Calu3 (cell line): ENCODE data around the gene SCAMP4. TPM values are rescaled to one million over a fixed set of nuclear protein-coding genes. Genes with fewer than 3 reads are reported as not detected.

Experiments
- BruUV-seq: library from RNA; stranded (reverse); fragments of 400-500 nt; replicated peaks from 2 replicates; lab custom pipeline; 2021; lab: Mats Ljungman, UMichigan
- CTCF ChIA-PET: fragments of 300-600 bp; sonication (Branson Sonifier 250); formaldehyde crosslinking; loops from one replicate; lab custom pipeline; 2022; ENCODE audit warnings: antibody characterized with exemption; lab: Charles Lee
- DNase-seq: peaks from one replicate; pipeline ENCODE4 v3.0.0; 2022
- H3K27ac Mint-ChIP-seq: one replicate; pipeline ENCODE4 v1.8.0; 2022; ENCODE audit warnings: mixed read lengths; ENCODE audit not compliant: unreplicated experiment
- H3K27me3 Mint-ChIP-seq: one replicate; pipeline ENCODE4 v1.8.0; 2022; ENCODE audit warnings: mixed read lengths; ENCODE audit not compliant: unreplicated experiment
- H3K36me3 Mint-ChIP-seq: one replicate; pipeline ENCODE4 v1.8.0; 2022; ENCODE audit warnings: mild to moderate bottlenecking, moderate library complexity, mixed read lengths; ENCODE audit not compliant: insufficient read depth, unreplicated experiment
- H3K4me1 Mint-ChIP-seq: one replicate; pipeline ENCODE4 v1.8.0; 2022; ENCODE audit warnings: mild to moderate bottlenecking, low read depth, mixed read lengths; ENCODE audit not compliant: unreplicated experiment
- H3K4me3 Mint-ChIP-seq: one replicate; pipeline ENCODE4 v1.8.0; 2022; ENCODE audit warnings: mild to moderate bottlenecking, low read depth, moderate library complexity, mixed read lengths; ENCODE audit not compliant: unreplicated experiment
- H3K9me3 Mint-ChIP-seq: one replicate; pipeline ENCODE4 v1.8.0; 2022; ENCODE audit warnings: low read depth, mixed read lengths; ENCODE audit not compliant: unreplicated experiment
- intact Hi-C: fragments of 100-400 bp; cut with micrococcal nuclease; formaldehyde crosslinking; loops from one replicate; pipeline ENCODE4 v1.10.0; 2022; ENCODE audit not compliant: unreplicated experiment
- total RNA-seq: library from RNA; stranded (reverse); gene quantifications from 2 replicates; pipeline ENCODE4 v1.2.3, GENCODE V29; 2022
- TF ChIP-seq, protein P1 (sequence below): fragments of 200-600 bp; IDR thresholded peaks from one replicate; pipeline ENCODE4 v1.8.0; 2022; ENCODE audit warnings: antibody characterized with exemption; ENCODE audit not compliant: unreplicated experiment

SCAMP4 gene
- total RNA-seq, 1 experiment from 2014 or later = 64.2 TPM

DNA sequence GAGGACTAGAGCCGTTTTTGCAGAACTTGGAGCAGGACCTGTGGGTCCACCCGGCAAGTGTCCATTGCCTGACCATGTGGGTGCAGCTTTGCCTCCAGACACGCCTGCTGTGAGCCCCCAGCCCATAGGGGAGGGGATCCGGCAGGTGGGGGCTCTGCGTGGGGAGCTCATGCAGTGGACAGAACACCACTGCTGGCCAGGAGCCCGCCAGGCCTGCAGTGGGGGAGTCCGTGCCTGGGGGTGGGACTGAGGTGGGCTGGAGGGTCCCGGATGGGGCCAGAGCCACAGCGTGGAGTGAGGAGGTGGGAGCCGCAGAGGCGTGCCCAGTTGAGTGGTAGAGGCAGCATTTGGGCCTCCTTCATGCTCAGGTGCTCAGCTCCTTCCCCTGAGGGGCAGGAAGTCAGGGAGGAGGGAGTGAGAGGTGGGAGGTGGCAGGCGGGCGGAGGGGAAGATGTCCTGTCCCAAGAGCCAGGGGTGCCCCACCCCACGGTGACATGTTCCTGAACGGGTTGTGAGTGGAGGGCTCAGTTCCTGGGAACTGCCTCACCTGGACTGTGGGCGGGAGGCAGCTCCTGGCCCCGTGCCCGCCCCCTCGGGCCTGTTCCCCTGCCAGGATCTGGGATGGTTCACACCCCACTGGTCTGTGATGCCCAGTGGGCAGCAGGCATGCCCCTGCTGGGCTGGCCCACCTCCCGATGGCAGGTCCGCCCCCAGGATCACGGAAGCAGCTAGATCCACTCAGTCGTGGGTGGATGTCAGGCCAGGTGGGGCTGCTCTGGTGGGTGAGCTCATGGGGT lies 8.8 kb downstream of the SCAMP4 start:
- BruUV-seq = no TSS peak
- CTCF ChIA-PET = no interaction called here

DNA sequence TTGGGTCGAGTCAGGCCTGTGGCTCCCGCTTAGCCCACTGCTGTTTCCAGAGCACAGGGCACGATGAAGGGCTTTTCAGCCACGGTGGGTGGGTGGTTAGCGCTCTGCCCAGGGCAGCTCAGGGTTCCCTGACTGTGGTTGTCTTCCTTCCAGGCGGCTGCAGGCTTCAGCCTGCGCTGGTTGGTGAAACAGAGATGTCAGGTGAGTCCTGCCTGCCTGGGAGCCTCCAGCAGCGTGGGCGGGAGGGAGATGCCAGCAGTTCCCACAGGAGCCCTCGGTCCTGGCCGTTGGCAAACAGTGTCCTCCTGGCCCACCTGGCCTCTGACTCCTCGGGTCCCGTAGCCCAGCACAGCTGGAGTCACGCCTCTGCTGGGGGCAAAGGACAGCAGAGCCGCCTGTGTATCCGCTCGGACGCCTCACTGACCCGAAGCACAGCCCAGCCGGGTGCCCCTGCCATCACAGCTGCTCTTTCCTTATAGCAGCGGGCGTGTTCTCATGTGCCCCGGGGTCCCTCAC lies 9.7 kb downstream of the SCAMP4 start:
- Mint-ChIP-seq H3K9me3 (no peaks in the 10 kb centered on the region), H3K27ac (no peak overlapping the region), H3K36me3 (peaks cover 8% of the 10 kb centered on the region), H3K27me3 (no peaks in the 10 kb centered on the region), H3K4me1 (no peaks in the 10 kb centered on the region), H3K4me3 (no peak overlapping the region)
- CTCF ChIA-PET = interaction anchor here (0.6 kb wide), 1 partner anchor 14 kb away, joined by 5 read pairs; no protein-coding TSS in a partner anchor
- no peak for DNase-seq
- TF ChIP-seq, protein P1, sequence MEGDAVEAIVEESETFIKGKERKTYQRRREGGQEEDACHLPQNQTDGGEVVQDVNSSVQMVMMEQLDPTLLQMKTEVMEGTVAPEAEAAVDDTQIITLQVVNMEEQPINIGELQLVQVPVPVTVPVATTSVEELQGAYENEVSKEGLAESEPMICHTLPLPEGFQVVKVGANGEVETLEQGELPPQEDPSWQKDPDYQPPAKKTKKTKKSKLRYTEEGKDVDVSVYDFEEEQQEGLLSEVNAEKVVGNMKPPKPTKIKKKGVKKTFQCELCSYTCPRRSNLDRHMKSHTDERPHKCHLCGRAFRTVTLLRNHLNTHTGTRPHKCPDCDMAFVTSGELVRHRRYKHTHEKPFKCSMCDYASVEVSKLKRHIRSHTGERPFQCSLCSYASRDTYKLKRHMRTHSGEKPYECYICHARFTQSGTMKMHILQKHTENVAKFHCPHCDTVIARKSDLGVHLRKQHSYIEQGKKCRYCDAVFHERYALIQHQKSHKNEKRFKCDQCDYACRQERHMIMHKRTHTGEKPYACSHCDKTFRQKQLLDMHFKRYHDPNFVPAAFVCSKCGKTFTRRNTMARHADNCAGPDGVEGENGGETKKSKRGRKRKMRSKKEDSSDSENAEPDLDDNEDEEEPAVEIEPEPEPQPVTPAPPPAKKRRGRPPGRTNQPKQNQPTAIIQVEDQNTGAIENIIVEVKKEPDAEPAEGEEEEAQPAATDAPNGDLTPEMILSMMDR = no peak
- intact Hi-C loops = no loop called here
- no TSS peak for BruUV-seq

More for the DNA sequence above, 8.8 kb downstream of the SCAMP4 start:
- Mint-ChIP-seq H3K27me3 (no peaks in the 10 kb centered on the region), H3K36me3 (peaks cover 12% of the 10 kb centered on the region), H3K9me3 (no peaks in the 10 kb centered on the region), H3K4me1 (no peaks in the 10 kb centered on the region), H3K27ac (no peak overlapping the region), H3K4me3 (no peak overlapping the region)
- DNase-seq = no peak
- intact Hi-C loops = no loop called here
- TF ChIP-seq, protein P1 = no peak

DNA sequence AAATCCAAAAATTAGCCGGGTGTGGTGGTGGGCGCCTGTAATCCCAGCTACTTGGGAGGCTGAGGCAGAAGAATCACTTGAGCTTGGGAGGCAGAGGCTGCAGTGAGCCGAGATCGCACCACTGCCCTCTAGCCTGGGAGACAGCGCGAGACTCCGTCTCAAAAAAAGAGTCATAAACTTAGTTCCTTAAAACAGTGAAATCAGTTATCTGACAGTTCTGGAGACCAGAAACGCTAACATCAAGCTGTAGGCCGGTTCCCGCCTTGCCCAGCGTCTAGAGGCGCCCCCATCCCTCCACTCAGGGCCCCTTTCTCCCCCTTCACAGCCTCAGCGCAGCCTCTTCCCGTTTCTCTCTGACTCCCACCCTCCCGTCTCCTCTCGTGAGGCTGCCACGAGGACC lies 11.9 kb downstream of the SCAMP4 start:
- H3K4me1 Mint-ChIP-seq = no peaks in the 10 kb centered on the region
- no TSS peak for BruUV-seq
- DNase-seq = no peak
- no peak overlapping the region for H3K4me3 Mint-ChIP-seq
- no peaks in the 10 kb centered on the region for H3K9me3 Mint-ChIP-seq
- intact Hi-C loops = no loop called here
- TF ChIP-seq, protein P1 = no peak
- no peak overlapping the region for H3K27ac Mint-ChIP-seq
- H3K27me3 Mint-ChIP-seq = no peaks in the 10 kb centered on the region
- peaks cover 15% of the 10 kb centered on the region for H3K36me3 Mint-ChIP-seq
- CTCF ChIA-PET = no interaction called here

DNA sequence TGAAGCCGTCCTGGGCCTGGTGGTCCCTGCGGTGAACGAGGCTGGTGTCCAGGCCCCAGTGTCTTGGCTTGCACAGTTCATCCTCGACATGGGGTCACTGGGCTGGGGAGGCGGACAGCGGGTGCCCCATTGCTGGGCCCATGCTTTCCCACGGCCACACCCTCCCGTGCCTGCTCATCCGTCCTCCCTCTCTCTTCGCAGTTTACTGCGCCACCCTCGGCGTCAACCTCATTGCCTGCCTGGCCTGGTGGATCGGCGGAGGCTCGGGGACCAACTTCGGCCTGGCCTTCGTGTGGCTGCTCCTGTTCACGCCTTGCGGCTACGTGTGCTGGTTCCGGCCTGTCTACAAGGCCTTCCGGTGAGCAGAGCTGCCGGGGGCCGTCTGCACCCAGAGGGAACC lies 12.7 kb downstream of the SCAMP4 start:
- Mint-ChIP-seq H3K9me3 (no peaks in the 10 kb centered on the region), H3K27me3 (no peaks in the 10 kb centered on the region), H3K36me3 (peaks cover 16% of the 10 kb centered on the region), H3K4me1 (no peaks in the 10 kb centered on the region), H3K4me3 (no peak overlapping the region), H3K27ac (no peak overlapping the region)
- no peak for DNase-seq
- intact Hi-C loops = no loop called here
- no TSS peak for BruUV-seq
- TF ChIP-seq, protein P1 = no peak
- CTCF ChIA-PET = no interaction called here
